ENCODE data around the gene ZDHHC6.

The ZDHHC6 gene

DNA sequence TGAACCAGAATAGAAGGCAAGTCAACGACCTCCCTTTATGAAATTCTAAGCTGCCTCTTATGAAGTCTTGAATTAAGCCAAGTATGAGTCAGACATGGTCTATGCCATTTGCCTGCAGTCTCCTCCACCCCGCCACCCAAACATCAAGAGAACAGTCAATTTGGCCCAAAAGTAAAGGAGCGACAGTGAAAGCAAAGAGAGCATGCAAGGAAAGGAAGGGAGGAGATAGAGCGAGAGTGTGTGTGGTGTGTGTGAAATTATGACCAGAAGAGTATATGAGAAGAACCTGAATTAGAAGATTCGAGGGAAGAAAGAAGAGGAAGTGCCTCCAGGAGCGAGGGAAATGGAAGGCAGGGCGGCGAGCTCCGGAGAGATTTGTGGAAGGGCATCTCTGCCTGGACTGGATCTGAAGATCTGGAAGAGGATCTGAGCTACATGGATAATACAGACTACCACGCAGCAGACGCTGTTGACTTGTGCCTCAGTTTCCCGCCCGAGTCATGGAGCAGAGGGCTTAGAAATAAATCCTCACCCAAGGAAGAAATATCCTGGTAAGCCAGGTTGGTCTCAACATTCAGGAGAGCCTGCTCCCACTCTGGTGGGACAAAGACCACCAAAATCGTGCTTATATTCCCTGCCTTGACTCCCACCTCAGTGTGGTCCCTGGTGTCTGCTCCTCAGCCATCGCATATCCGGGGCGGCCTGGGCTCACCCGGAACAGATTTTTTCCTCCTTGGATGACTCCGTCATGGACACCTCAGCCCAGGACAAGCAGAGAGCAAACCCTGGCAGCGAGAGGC, 459 bp downstream of the ZDHHC6 start:
- Histone ChIP-seq H3K4me1 (ENCODE audit: control insufficient read depth, insufficient read depth, low read length) (peaks cover 8% of the 10 kb centered on the region), H3K36me3 (ENCODE audit: control insufficient read depth, insufficient read depth, low read length) (peaks cover 6% of the 10 kb centered on the region), H3K4me3 (ENCODE audit: insufficient read depth, low read depth, low read length) (peak overlapping the region; percentile 96), H3K27me3 (ENCODE audit: control insufficient read depth, insufficient read depth, low read length, poor library complexity, severe bottlenecking) (no peaks in the 10 kb centered on the region), H3K27ac (ENCODE audit: insufficient read depth, low read depth, low read length, poor library complexity, severe bottlenecking) (no peak overlapping the region), H3K9me3 (ENCODE audit: control insufficient read depth, low read length) (no peaks in the 10 kb centered on the region)
- WGBS, 2 experiments: 8 to 9% methylated on average over 20 of the region's 20 CpGs

GRCh38 chr10:112442063-112442462, 4.7 kb downstream of the ZDHHC6 start:
- H3K9me3 ChIP-seq (ENCODE audit: control insufficient read depth, low read length): no peaks in the 10 kb centered on the region
- 81 to 85% methylated on average over 3 of the region's 3 CpGs for WGBS, 2 experiments

DNA sequence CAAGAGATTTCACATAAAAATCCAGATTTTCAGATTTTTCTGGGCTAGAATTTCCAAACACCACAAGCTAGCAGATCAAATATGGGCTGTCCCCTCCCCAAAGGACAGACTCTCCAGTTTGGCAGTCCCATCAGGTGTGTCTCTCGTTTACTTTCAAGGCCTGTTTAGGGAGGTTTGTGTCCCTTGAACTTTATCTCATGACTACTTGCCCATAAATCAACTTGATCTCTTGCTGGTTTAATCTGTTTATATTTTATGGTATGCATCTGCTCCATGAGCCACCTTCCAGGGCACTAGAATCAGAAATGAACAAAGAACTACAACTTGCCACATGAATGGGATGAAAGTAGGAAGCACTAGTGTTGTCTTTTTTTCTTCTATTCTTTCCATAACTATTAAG, 5.2 kb downstream of the ZDHHC6 start:
- Histone ChIP-seq H3K27ac (ENCODE audit: insufficient read depth, low read depth, low read length, poor library complexity, severe bottlenecking) (no peak overlapping the region), H3K4me3 (ENCODE audit: insufficient read depth, low read depth, low read length) (no peak overlapping the region), H3K27me3 (ENCODE audit: control insufficient read depth, insufficient read depth, low read length, poor library complexity, severe bottlenecking) (no peaks in the 10 kb centered on the region), H3K36me3 (ENCODE audit: control insufficient read depth, insufficient read depth, low read length) (peaks cover 16% of the 10 kb centered on the region), H3K4me1 (ENCODE audit: control insufficient read depth, insufficient read depth, low read length) (peaks cover 8% of the 10 kb centered on the region), H3K9me3 (ENCODE audit: control insufficient read depth, low read length) (no peaks in the 10 kb centered on the region)
- 86 to 100% methylated on average over 1 of the region's 1 CpG for WGBS, 2 experiments

More at GRCh38 chr10:112442063-112442462, 4.7 kb downstream of the ZDHHC6 start:
- Histone ChIP-seq H3K27ac (ENCODE audit: insufficient read depth, low read depth, low read length, poor library complexity, severe bottlenecking) (no peak overlapping the region), H3K27me3 (ENCODE audit: control insufficient read depth, insufficient read depth, low read length, poor library complexity, severe bottlenecking) (no peaks in the 10 kb centered on the region), H3K4me3 (ENCODE audit: insufficient read depth, low read depth, low read length) (no peak overlapping the region), H3K4me1 (ENCODE audit: control insufficient read depth, insufficient read depth, low read length) (peaks cover 8% of the 10 kb centered on the region), H3K36me3 (ENCODE audit: control insufficient read depth, insufficient read depth, low read length) (peaks cover 16% of the 10 kb centered on the region)

- Histone ChIP-seq H3K4me3 (ENCODE audit: insufficient read depth, low read depth, low read length) (no peak overlapping the region), H3K27me3 (ENCODE audit: control insufficient read depth, insufficient read depth, low read length, poor library complexity, severe bottlenecking) (no peaks in the 10 kb centered on the region), H3K9me3 (ENCODE audit: control insufficient read depth, low read length) (no peaks in the 10 kb centered on the region), H3K27ac (ENCODE audit: insufficient read depth, low read depth, low read length, poor library complexity, severe bottlenecking) (no peak overlapping the region), H3K4me1 (ENCODE audit: control insufficient read depth, insufficient read depth, low read length) (no peaks in the 10 kb centered on the region), H3K36me3 (ENCODE audit: control insufficient read depth, insufficient read depth, low read length) (peaks cover 18% of the 10 kb centered on the region)
- WGBS, 2 experiments: 87 to 99% methylated on average over 4 of the region's 4 CpGs
Observed at GRCh38 chr10:112438356-112438755, 8.4 kb downstream of the ZDHHC6 start.

GRCh38 chr10:112434988-112435619, 11.6 kb downstream of the ZDHHC6 start:
- H3K9me3 ChIP-seq (ENCODE audit: control insufficient read depth, low read length): no peaks in the 10 kb centered on the region
- peaks cover 24% of the 10 kb centered on the region for H3K36me3 ChIP-seq (ENCODE audit: control insufficient read depth, insufficient read depth, low read length)
- H3K4me3 ChIP-seq (ENCODE audit: insufficient read depth, low read depth, low read length): no peak overlapping the region
- 100% methylated on average over 1 to 2 of the region's 2 CpGs for WGBS, 2 experiments
- H3K27ac ChIP-seq (ENCODE audit: insufficient read depth, low read depth, low read length, poor library complexity, severe bottlenecking): no peak overlapping the region
- no peaks in the 10 kb centered on the region for H3K27me3 ChIP-seq (ENCODE audit: control insufficient read depth, insufficient read depth, low read length, poor library complexity, severe bottlenecking)
- H3K4me1 ChIP-seq (ENCODE audit: control insufficient read depth, insufficient read depth, low read length): no peaks in the 10 kb centered on the region

DNA sequence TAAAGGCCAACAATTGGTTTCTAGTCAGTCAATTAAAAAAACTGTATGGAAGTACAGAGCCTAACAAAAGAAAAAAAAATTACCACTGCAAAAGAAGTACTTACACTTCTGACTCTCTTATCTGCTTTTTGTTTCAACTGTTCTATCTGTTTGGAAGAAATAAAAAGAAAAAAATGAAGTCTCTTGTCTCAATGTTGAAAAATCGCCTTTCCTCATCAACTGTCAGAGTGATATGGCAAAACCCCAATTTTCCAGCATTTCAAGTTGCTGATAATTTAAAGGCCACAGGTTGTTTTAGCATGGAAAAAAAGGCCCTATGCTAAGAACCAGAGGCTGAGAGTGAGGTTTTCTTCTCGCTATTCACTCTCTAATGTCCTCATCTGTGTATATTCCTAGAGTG, 13.6 kb downstream of the ZDHHC6 start:
- peaks cover 24% of the 10 kb centered on the region for H3K36me3 ChIP-seq (ENCODE audit: control insufficient read depth, insufficient read depth, low read length)
- H3K9me3 ChIP-seq (ENCODE audit: control insufficient read depth, low read length): no peaks in the 10 kb centered on the region
- H3K4me3 ChIP-seq (ENCODE audit: insufficient read depth, low read depth, low read length): no peak overlapping the region
- 95 to 100% methylated on average over 2 of the region's 2 CpGs for WGBS, 2 experiments
- H3K4me1 ChIP-seq (ENCODE audit: control insufficient read depth, insufficient read depth, low read length): no peaks in the 10 kb centered on the region
- no peaks in the 10 kb centered on the region for H3K27me3 ChIP-seq (ENCODE audit: control insufficient read depth, insufficient read depth, low read length, poor library complexity, severe bottlenecking)
- no peak overlapping the region for H3K27ac ChIP-seq (ENCODE audit: insufficient read depth, low read depth, low read length, poor library complexity, severe bottlenecking)

GRCh38 chr10:112429654-112430230, 17.0 kb downstream of the ZDHHC6 start:
- Histone ChIP-seq H3K4me3 (ENCODE audit: insufficient read depth, low read depth, low read length) (no peak overlapping the region), H3K27me3 (ENCODE audit: control insufficient read depth, insufficient read depth, low read length, poor library complexity, severe bottlenecking) (no peaks in the 10 kb centered on the region), H3K9me3 (ENCODE audit: control insufficient read depth, low read length) (no peaks in the 10 kb centered on the region), H3K36me3 (ENCODE audit: control insufficient read depth, insufficient read depth, low read length) (peaks cover 18% of the 10 kb centered on the region), H3K4me1 (ENCODE audit: control insufficient read depth, insufficient read depth, low read length) (no peaks in the 10 kb centered on the region), H3K27ac (ENCODE audit: insufficient read depth, low read depth, low read length, poor library complexity, severe bottlenecking) (no peak overlapping the region)
- WGBS, 2 experiments: 97% methylated on average over 14 to 15 of the region's 15 CpGs

DNA sequence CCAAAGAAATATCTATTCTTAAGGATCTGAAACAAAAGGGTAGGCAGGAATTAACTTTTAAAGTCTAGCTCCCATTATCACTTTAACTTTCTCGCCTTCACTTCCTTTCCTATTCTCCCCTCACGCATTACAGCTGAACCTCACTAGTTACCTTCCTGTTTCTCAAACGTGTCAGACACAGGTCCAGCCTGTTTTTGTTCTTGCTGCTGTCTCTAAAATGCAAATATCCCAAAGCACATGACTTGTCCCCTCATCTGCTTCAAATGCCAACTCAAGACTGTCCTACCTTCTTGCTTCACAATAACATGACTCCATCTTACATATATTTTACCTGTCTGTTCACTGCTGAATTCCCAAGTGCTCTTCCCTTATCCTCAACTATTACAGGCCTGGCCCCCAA, 17.6 kb downstream of the ZDHHC6 start:
- Histone ChIP-seq H3K27ac (ENCODE audit: insufficient read depth, low read depth, low read length, poor library complexity, severe bottlenecking) (no peak overlapping the region), H3K36me3 (ENCODE audit: control insufficient read depth, insufficient read depth, low read length) (peaks cover 18% of the 10 kb centered on the region)

GRCh38 chr10:112426111-112426510, 20.6 kb downstream of the ZDHHC6 start:
- no peaks in the 10 kb centered on the region for H3K4me1 ChIP-seq (ENCODE audit: control insufficient read depth, insufficient read depth, low read length)
- no peaks in the 10 kb centered on the region for H3K27me3 ChIP-seq (ENCODE audit: control insufficient read depth, insufficient read depth, low read length, poor library complexity, severe bottlenecking)
- no peak overlapping the region for H3K27ac ChIP-seq (ENCODE audit: insufficient read depth, low read depth, low read length, poor library complexity, severe bottlenecking)
- WGBS, 2 experiments: 75 to 94% methylated on average over 1 to 2 of the region's 2 CpGs
- no peaks in the 10 kb centered on the region for H3K9me3 ChIP-seq (ENCODE audit: control insufficient read depth, low read length)
- H3K4me3 ChIP-seq (ENCODE audit: insufficient read depth, low read depth, low read length): no peak overlapping the region
- H3K36me3 ChIP-seq (ENCODE audit: control insufficient read depth, insufficient read depth, low read length): peaks cover 6% of the 10 kb centered on the region

More for the DNA sequence above, 17.6 kb downstream of the ZDHHC6 start:
- no peaks in the 10 kb centered on the region for H3K9me3 ChIP-seq (ENCODE audit: control insufficient read depth, low read length)
- no peak overlapping the region for H3K4me3 ChIP-seq (ENCODE audit: insufficient read depth, low read depth, low read length)
- no peaks in the 10 kb centered on the region for H3K27me3 ChIP-seq (ENCODE audit: control insufficient read depth, insufficient read depth, low read length, poor library complexity, severe bottlenecking)
- WGBS, 2 experiments: 86 to 87% methylated on average over 3 of the region's 3 CpGs
- H3K4me1 ChIP-seq (ENCODE audit: control insufficient read depth, insufficient read depth, low read length): no peaks in the 10 kb centered on the region

DNA sequence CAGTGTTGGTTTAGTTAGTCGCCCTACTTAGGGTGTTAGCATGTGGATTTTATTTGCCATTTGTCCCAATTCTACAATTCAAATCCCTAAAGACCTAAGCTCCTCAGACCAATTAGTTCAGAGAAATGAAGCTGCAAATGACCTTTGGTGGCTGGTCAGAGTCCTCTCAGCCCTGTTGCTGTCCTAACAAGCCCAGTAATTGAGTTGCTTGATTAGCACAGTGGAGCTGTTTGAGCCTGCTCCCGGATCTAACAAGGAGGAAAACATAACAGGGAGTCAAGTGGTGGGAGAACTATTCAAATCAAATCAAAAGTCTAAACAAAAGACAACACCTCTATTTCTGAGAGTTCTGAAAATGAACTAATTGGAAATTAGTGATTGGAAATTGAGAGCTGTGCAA, 22.1 kb downstream of the ZDHHC6 start:
- H3K27me3 ChIP-seq (ENCODE audit: control insufficient read depth, insufficient read depth, low read length, poor library complexity, severe bottlenecking): no peaks in the 10 kb centered on the region
- H3K4me3 ChIP-seq (ENCODE audit: insufficient read depth, low read depth, low read length): no peak overlapping the region
- no peaks in the 10 kb centered on the region for H3K4me1 ChIP-seq (ENCODE audit: control insufficient read depth, insufficient read depth, low read length)
- no peak overlapping the region for H3K27ac ChIP-seq (ENCODE audit: insufficient read depth, low read depth, low read length, poor library complexity, severe bottlenecking)
- no peaks in the 10 kb centered on the region for H3K36me3 ChIP-seq (ENCODE audit: control insufficient read depth, insufficient read depth, low read length)
- 71 to 100% methylated on average over 1 to 2 of the region's 2 CpGs for WGBS, 2 experiments
- no peaks in the 10 kb centered on the region for H3K9me3 ChIP-seq (ENCODE audit: control insufficient read depth, low read length)

Measured in ectodermal cell (in vitro differentiated cells).